ENCODE results near the gene MTCH2. TPM values are rescaled to one million over a fixed set of nuclear protein-coding genes. Genes with fewer than 3 reads are reported as not detected.
A peak's percentile ranks its signal among the peaks of the same experiment; 100 is the strongest.

MTCH2 gene
- total RNA-seq, 2 donors from 2014 or later, result 48.4 to 56.8 TPM

DNA sequence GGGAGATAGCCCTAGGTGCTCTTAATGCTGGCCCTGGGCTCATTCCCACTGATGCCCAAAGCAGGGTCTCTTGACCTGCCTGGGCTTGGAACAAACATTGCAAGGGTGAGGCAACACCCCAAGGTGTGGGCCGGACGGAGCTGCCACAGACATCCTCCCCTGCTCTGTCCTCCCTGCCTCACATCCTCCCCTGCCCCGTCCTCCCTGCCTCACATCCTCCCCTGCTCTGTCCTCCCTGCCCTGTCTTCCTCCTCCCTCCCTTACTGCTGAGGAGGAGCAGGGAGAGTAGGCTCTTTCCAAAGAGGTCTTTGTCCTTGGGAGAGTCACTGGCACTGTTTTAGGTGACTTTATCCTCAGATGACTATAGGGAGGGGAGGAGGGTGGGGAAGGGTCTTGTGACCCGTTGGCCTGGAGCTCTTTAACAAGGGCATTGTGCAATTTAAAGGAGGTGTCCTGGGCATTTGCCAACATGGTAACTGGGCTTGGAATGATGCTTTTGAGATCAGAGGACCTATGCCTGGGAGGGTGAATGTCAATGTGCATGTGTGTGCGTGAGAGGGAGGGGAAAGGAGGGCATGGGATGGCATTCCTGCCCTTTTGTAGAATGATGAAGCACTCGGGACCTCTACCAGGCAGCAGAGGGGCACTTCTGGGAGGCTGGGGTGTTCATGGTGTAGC lies 55.2 kb downstream of the MTCH2 start:
- Histone ChIP-seq H3K27me3 (replicated peaks; ENCODE audit: insufficient read depth) (no peaks in the 10 kb centered on the region), H3K27ac (no peak overlapping the region), H3K4me3 (no peak overlapping the region), H3K4me1 (replicated peaks) (no peaks in the 10 kb centered on the region), H3K9me3 (no peaks in the 10 kb centered on the region), H3K36me3 (peaks cover 5 to 19% of the 10 kb centered on the region in 2 donors)
- no peak for DNase-seq (ENCODE audit: low spot score)
- intact Hi-C loops (cut with DNase I), result no loop called here
- 52% methylated on average over 6 of the region's 6 CpGs for WGBS
- TF ChIP-seq CTCF (IDR thresholded peaks at IDR 0.05) (no peak), POLR2AphosphoS5 (IDR thresholded peaks at IDR 0.05) (no peak)

DNA sequence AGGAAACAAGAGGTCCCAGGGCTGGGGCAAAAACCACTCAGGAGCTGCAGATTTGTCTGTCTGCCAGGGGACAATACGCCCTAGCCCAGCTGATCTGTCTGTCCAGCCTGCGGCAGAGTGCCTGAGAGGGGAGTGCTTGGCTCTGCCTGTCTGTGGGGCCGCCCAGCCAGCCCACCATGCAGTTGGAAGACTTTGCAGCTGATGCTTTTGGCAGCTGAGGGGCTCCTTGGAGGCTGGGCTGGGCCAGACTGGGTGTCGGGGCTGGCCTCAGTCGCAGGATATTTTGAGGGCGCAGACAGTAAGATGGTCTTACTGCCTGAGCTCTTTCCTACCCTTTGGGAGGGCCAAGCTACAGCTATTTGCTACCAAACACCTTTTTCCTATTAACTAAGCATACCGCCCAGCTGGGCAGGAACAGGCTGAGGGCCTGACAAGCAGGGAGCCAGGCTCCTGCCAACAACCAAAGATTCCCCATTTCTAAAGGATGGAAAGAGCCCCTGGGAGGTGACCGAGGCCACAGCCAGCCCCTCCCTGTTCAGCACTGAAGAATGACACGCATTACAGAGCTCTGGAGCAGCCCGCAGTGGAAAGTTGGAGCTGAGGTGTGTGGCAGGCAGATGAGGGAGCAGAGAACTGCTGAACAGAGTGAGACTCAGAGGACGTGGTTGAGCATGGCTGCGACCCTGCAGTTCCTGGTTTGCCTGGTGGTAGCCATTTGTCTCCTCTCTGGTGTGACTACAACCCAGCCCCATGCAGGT lies 56.1 kb downstream of the MTCH2 start, which contains the start of gene FAM180B:
TSS of gene FAM180B (plus strand) at position 581 of the 758 bp plus-strand sequence. CDS start at position 672, 91 bp downstream.
- peaks cover 5 to 24% of the 10 kb centered on the region in 2 donors for H3K36me3 ChIP-seq
- DNase-seq (ENCODE audit: low spot score), result no peak

GRCh38 chr11:47583844-47584243 lies 58.5 kb downstream of the MTCH2 start:
- H3K4me3 ChIP-seq, result no peak overlapping the region
- WGBS, result 85% methylated on average over 5 of the region's 5 CpGs
- peaks cover 5 to 24% of the 10 kb centered on the region in 2 donors for H3K36me3 ChIP-seq

More for the DNA sequence above, 56.1 kb downstream of the MTCH2 start, which contains the start of gene FAM180B:
- 75% methylated on average over 12 of the region's 12 CpGs for WGBS
- Histone ChIP-seq H3K4me1 (replicated peaks) (no peaks in the 10 kb centered on the region), H3K27ac (no peak within 1 kb of the TSS), H3K9me3 (no peaks in the 10 kb centered on the region), H3K4me3 (no peak within 1 kb of the TSS), H3K27me3 (replicated peaks; ENCODE audit: insufficient read depth) (no peaks in the 10 kb centered on the region)
- TF ChIP-seq POLR2AphosphoS5 (IDR thresholded peaks at IDR 0.05) (no peak), POLR2A (IDR thresholded peaks at IDR 0.05) (no peak), CTCF (IDR thresholded peaks at IDR 0.05) (no peak)
- intact Hi-C loops (cut with DNase I), result no loop called here

DNA sequence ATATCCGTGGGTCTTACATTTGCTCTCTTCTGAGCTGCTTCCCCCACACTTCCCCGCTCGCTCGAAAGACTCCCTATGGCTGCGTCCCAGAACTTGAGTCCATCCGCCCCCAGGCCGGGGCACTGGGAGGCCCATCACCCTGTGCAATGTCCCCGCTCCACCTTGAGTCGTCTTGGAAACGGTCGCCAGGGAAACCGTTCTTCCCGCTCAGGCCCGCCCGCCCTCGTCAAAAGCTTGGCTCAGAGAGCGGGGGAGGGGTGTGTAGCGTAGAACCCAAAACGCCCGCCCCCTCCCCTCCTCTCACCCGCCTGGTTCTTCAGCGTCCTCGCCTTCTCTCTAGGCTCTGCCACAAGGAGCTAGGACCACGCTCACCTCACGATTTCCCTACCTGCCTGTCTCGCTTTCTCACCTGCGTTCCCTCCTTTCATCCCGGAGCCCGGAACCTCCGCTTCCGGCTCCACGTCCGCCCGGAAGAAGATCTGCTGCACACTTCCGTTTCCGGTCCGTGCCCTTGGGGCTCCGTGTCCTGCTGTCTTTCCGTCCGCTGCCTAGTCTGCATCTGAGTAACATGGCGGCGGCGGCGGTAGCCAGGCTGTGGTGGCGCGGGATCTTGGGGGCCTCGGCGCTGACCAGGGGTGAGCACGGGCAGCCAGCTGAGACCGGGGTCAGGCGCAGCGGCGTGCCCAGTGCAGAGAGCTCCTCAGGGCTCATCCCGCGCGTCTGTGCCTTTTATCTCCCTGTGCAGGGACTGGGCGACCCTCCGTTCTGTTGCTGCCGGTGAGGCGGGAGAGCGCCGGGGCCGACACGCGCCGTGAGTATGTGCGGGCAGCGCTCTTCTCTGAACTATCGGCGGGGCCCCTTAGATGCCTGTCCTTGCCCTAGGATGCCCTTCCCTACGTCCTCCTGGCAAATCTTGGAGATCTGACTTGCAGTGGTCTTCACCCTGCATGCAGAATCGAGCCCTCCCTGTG lies 63.5 kb downstream of the MTCH2 start, which contains the start of the genes KBTBD4 and NDUFS3:
TSS of gene KBTBD4 (minus strand) at position 447 of the 971 bp plus-strand sequence. CDS start at position 428, 19 bp downstream.
TSS of gene NDUFS3 (plus strand) at position 551 of the 971 bp plus-strand sequence. CDS start at position 569, 18 bp downstream.
- H3K4me1 ChIP-seq (replicated peaks), result peaks cover 18% of the 10 kb centered on the region
- no peaks in the 10 kb centered on the region for H3K9me3 ChIP-seq
- WGBS, result under 1% methylated on average over 58 of the region's 72 CpGs
- no peaks in the 10 kb centered on the region for H3K27me3 ChIP-seq (replicated peaks; ENCODE audit: insufficient read depth)
- peak; percentile 96 for TF ChIP-seq POLR2AphosphoS5 (IDR thresholded peaks at IDR 0.05)
- TF ChIP-seq CTCF (IDR thresholded peaks at IDR 0.05), result no peak
- TF ChIP-seq POLR2A (IDR thresholded peaks at IDR 0.05), result peak; percentile 40
- H3K4me3 ChIP-seq, result peak within 1 kb of the TSS; percentile 96
- peak; percentile 90 for DNase-seq (ENCODE audit: low spot score)
- intact Hi-C loops (cut with DNase I), result no loop called here
- peaks cover 5 to 19% of the 10 kb centered on the region in 2 donors for H3K36me3 ChIP-seq
- peak within 1 kb of the TSS; percentile 94 to 96 for H3K27ac ChIP-seq

More at GRCh38 chr11:47583844-47584243, 58.5 kb downstream of the MTCH2 start:
- no peaks in the 10 kb centered on the region for H3K9me3 ChIP-seq
- intact Hi-C loops (cut with DNase I), result no loop called here
- DNase-seq (ENCODE audit: low spot score), result no peak
- no peak overlapping the region for H3K27ac ChIP-seq
- no peak for TF ChIP-seq POLR2AphosphoS5 (IDR thresholded peaks at IDR 0.05)
- TF ChIP-seq CTCF (IDR thresholded peaks at IDR 0.05), result no peak
- TF ChIP-seq POLR2A (IDR thresholded peaks at IDR 0.05), result no peak
- H3K27me3 ChIP-seq (replicated peaks; ENCODE audit: insufficient read depth), result no peaks in the 10 kb centered on the region
- peaks cover 4% of the 10 kb centered on the region for H3K4me1 ChIP-seq (replicated peaks)
